HG03039 (cell line): Measurements from ENCODE around the gene SPOCK1.

ENCODE experiments used
- ATAC-seq: cut with Tn5 transposase; IDR thresholded peaks from one replicate; pipeline ENCODE4 v1.9.1; 2021; ENCODE audit warnings: mild to moderate bottlenecking, moderate library complexity; ENCODE audit not compliant: unreplicated experiment

Gene SPOCK1

DNA sequence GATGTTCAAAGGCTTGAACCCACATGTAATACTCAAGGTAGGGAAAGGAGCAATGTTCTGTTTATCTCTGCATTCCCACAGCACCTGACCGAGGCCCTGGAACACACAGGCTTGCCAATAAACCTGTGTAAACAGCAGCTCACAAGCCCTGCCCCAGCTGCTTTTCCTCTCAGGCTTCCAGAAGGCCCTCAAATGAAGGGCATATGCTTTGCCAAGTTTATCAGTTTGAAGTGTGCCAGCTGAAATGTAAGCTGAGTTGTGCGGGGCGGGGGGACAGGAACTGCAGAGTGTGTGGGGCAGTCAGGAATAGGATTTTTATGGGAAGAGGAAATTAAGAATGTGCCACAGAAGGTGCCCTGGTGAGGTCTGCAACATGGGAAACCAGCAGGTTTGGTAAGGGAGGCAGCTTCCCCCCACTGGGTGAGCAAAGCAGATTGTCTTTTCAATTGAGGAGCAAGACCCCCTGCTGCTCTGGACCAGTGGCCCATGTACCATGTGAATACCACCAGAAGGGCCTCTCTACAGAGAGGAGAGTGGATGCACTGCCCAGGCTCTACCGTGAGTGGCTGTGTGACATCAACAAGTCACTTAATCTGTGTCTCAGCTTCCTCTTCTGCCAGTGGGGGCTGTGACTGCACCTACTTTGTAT, 194.8 kb downstream of the SPOCK1 start:
- ATAC-seq, result no peak

GRCh38 chr5:137303509-137303908, 195.6 kb downstream of the SPOCK1 start:
- no peak for ATAC-seq

DNA sequence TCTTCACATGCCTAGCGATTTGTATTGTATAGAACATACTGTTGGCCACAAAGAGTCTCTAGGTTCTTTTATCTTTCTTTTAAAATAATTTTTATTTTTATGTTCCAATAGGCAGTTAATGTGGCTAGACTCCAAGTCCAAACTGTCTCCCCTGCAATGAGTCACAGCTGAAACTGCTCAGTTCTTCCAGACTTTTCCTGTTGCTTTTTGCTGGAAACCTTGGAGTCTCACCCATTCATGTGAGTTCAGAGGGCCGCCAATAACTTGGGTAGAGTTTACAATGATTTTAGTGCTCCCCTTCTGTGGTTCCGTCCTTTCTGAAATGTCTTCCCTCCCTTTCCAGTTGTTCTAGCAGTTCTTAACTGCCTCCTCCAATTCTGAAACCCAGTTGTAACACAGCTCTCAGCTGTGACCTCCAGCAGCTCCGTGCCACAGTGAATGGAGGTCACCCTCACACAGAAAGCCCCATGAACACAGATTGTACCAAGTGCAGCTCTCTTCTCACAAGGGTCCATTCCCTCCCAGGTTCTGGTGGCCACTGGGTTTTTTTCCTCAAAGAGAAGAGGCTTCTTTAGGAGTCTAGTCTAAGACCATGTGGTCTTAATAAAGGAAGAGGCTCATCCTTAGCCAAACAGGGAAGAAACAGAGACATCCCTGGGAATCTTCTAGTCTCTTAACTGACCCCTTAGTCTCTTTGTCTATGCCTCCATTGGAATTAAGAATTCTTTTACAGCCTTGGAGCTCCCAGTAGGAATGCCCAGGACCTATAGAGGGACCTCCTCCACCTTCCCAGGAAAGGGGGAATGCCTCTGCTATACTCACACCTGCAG, 198.5 kb downstream of the SPOCK1 start:
- no peak for ATAC-seq

DNA sequence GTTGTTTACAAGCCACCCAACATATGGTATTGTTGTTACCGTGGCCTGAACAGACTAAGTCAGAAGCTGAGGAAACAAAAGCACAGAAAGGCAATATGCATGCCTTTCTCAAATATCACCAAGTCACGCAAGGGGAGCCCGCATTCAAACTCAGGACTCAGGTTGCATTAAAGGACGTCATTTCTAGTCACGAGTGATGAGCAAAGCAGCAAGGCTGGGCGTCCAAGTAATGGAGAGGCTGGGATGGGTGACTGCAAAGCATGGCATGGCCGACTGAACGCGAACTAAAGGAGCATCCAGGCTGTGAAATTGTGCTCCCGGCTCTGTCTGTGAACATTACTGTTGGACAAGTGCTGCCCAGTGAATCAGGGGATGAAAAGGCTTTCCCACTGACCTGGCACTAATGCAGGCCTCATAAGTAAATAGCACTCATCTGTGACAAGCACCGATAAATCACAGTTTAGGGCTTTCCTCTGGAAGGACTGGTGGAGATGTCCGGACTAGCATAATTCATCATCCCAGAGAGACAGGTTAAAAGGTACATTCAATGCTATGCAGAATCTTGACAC, 202.8 kb downstream of the SPOCK1 start:
- ATAC-seq, result no peak

- no peak for ATAC-seq
Observed at GRCh38 chr5:137294604-137295003, 204.5 kb downstream of the SPOCK1 start.

- no peak for ATAC-seq
Observed at GRCh38 chr5:137292461-137293027, 206.6 kb downstream of the SPOCK1 start.

- ATAC-seq, result no peak
Observed at GRCh38 chr5:137291436-137291835, 207.7 kb downstream of the SPOCK1 start.

- no peak for ATAC-seq
Observed at GRCh38 chr5:137291031-137291430, 208.1 kb downstream of the SPOCK1 start.

GRCh38 chr5:137290373-137290772, 208.8 kb downstream of the SPOCK1 start:
- ATAC-seq, result no peak

GRCh38 chr5:137289856-137290255, 209.3 kb downstream of the SPOCK1 start:
- ATAC-seq, result no peak

DNA sequence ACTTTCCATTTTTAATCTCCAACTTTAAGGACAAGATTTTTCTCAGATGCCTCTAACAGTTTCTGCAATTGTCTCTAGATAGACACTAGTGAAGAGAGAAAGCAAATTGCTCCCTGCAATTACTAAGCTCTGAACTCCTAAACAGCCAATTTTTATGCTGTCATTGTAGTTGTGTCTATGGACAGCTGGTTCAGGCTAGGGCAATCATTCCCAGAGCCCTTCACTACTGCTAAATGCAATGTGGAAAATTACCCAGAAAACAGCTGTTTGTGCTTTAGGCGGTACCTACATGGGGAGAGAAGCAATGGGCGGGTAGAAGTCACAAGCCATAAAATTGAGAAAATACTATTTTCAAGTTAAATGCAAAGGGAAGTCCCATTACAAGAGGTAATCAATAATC, 211.6 kb downstream of the SPOCK1 start:
- ATAC-seq, result no peak

GRCh38 chr5:137286025-137286610, 213.0 kb downstream of the SPOCK1 start:
- ATAC-seq, result no peak

DNA sequence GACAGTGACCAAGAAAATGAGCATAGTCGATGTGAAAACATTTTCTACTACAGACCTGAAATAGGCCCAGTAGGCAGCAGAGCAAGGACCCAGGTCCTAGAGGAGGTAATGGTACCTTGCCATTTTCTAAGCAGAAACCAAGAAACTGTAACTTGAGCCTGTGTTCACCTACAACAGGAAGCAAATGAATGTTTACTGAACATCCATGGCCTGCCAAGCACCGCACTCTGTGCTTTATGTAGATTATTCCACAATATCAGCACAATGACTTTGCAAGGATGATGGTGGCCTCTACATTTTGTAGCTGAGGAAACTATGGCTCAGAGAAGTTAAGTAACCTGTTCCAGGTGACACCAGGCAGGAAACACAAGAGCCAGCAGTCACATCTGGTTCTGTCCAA, 215.3 kb downstream of the SPOCK1 start:
- no peak for ATAC-seq

- no peak for ATAC-seq
Observed at GRCh38 chr5:137282216-137282615, 216.9 kb downstream of the SPOCK1 start.

DNA sequence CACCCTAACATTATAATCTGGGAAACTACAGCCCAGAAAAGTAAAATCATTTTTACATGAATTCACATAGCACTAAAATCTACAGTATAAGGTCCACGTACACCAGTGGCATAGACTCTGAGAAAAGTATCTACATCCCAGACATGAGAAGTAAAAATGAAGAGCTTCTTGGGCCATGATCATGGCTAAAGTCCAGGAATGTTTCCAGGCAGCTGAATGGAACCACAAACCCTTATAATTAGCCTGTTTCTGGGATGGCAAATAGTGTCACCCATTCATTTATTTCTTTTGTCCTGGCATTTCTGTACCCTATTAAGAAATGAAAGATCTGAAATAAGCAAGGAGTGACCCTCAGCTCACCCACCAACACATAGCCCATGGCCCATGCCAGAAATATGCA, 217.9 kb downstream of the SPOCK1 start:
- ATAC-seq, result no peak

- no peak for ATAC-seq
Observed at GRCh38 chr5:137280656-137281055, 218.5 kb downstream of the SPOCK1 start.

- ATAC-seq, result no peak
Observed at GRCh38 chr5:137279521-137280231, 219.4 kb downstream of the SPOCK1 start.

- no peak for ATAC-seq
Observed at GRCh38 chr5:137278476-137278875, 220.7 kb downstream of the SPOCK1 start.

DNA sequence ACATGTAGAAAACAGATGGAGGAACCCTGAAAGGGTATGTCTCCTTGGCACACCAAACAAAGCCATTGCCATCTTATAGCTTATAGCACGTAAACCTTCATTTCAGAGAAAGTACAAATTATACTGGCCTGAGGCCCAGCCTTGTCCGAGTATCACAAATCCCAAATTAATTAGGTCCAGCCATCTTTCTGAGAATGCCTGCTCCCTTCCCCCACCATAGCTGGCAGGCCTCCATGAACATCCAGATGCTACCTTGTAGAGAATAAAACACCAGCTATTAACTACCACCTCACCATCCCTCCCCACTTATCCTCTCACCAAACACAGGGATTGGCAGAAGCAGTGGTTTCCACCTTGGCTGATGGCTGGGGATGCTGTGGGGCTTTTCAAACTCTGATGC, 224.0 kb downstream of the SPOCK1 start:
- ATAC-seq, result no peak

- ATAC-seq, result no peak
Observed at GRCh38 chr5:137273511-137273910, 225.6 kb downstream of the SPOCK1 start.

GRCh38 chr5:137272831-137273230, 226.3 kb downstream of the SPOCK1 start:
- ATAC-seq, result no peak
